K562 (cell line): ENCODE data around the gene PFDN2. TPM values are rescaled to one million over a fixed set of nuclear protein-coding genes. Genes with fewer than 3 reads are reported as not detected.

Experiments used
- ATF4 ChIP-seq: fragments of 450-650 bp; formaldehyde crosslinking; IDR thresholded peaks from 2 replicates; pipeline ENCODE4 v1.4.0; 2022; ENCODE audit warnings: mild to moderate bottlenecking, moderate library complexity
- BRD9 ChIP-seq: fragments of 450-650 bp; IDR thresholded peaks from 2 replicates; pipeline ENCODE4 v1.6.1; 2018; ENCODE audit warnings: low read depth; ENCODE audit not compliant: partially characterized antibody
- ELF1 ChIP-seq: fragments of 200-800 bp; sonication (Bioruptor generic); IDR thresholded peaks from 2 replicates; pipeline ENCODE4 v1.6.1; 2016; ENCODE audit warnings: missing genetic modification characterization, missing compliant biosample characterization
- ELF2 ChIP-seq: fragments of 250-450 bp; sonication (Bioruptor Pico); IDR thresholded peaks from 2 replicates; pipeline ENCODE4 v1.5.0; 2021; ENCODE audit warnings: mild to moderate bottlenecking
- FOSL1 ChIP-seq: fragments of 200-800 bp; sonication (Bioruptor generic); conservative IDR thresholded peaks from 2 replicates; pipeline ENCODE4 v1.6.1; 2016; ENCODE audit warnings: missing genetic modification characterization, missing compliant biosample characterization
- HNRNPL ChIP-seq: fragments of 200-400 bp; formaldehyde crosslinking; IDR thresholded peaks from 2 replicates; pipeline ENCODE4 v1.6.1; 2017; ENCODE audit warnings: low read depth, mild to moderate bottlenecking, low read length
- ILK ChIP-seq: fragments of 450-650 bp; IDR thresholded peaks from 2 replicates; pipeline ENCODE4 v1.6.1; 2016; ENCODE audit warnings: missing genetic modification characterization, low read depth, mild to moderate bottlenecking, missing compliant biosample characterization, moderate library complexity, borderline replicate concordance
- MYNN ChIP-seq, 2 experiments: sonication (generic); formaldehyde crosslinking in 1 of 2; IDR thresholded peaks; 2 replicates each; pipeline versions ENCODE4 v1.5.0 to v1.6.1; 2016 to 2020; ENCODE audit warnings: antibody characterized with exemption in 1 of 2, missing genetic modification reagents in 1 of 2
- RBBP5 ChIP-seq: fragments of 200-600 bp; sonication (generic); IDR thresholded peaks from 2 replicates; pipeline ENCODE4 v1.6.1; 2012; ENCODE audit warnings: borderline replicate concordance, mild to moderate bottlenecking, low read length, control low read depth, inconsistent platforms; ENCODE audit not compliant: insufficient read depth, poor library complexity, severe bottlenecking
- SAFB ChIP-seq: fragments of 200-400 bp; formaldehyde crosslinking; IDR thresholded peaks from 2 replicates; pipeline ENCODE4 v1.6.1; 2017; ENCODE audit warnings: low read depth, low read length, borderline replicate concordance
- SMAD3 ChIP-seq: fragments of 450-650 bp; formaldehyde crosslinking; conservative IDR thresholded peaks from 2 replicates; pipeline ENCODE4 v1.4.0; 2020; ENCODE audit warnings: mild to moderate bottlenecking
- SRSF9 ChIP-seq: fragments of 200-400 bp; formaldehyde crosslinking; IDR thresholded peaks from 2 replicates; pipeline ENCODE4 v1.6.1; 2017; ENCODE audit warnings: low read depth, low read length, borderline replicate concordance
- STAG1 ChIP-seq: sonication (generic); formaldehyde crosslinking; IDR thresholded peaks from 2 replicates; pipeline ENCODE4 v1.5.0; 2020; ENCODE audit warnings: missing genetic modification reagents, borderline replicate concordance
- ZBTB17 ChIP-seq: fragments of 450-650 bp; formaldehyde crosslinking; IDR thresholded peaks from 2 replicates; pipeline ENCODE4 v1.4.0; 2020; ENCODE audit warnings: mild to moderate bottlenecking
- ZBTB33 ChIP-seq: sonication (generic); formaldehyde crosslinking; IDR thresholded peaks from 2 replicates; pipeline ENCODE4 v1.8.1; 2023; ENCODE audit warnings: mild to moderate bottlenecking, missing genetic modification reagents
- ZBTB7A ChIP-seq: IDR thresholded peaks from 2 replicates; pipeline ENCODE4 v1.6.1; 2011; ENCODE audit warnings: low read depth, mild to moderate bottlenecking, low read length, moderate library complexity, borderline replicate concordance; ENCODE audit not compliant: control insufficient read depth
- ZNF24 ChIP-seq: fragments of 450-650 bp; IDR thresholded peaks from 2 replicates; pipeline ENCODE4 v1.6.1; 2016
- polyA plus RNA-seq, 8 experiments: library from polyadenylated mRNA; depleted of rRNA in 4 of 8; stranded (reverse) in 5 of 8; unstranded in 3 of 8; fragments of >200 nt; fragmentation: Nextera tagmentation in 2 of 8; fragmentation: Illumina TruSeq in 1 of 8; extraction: Ambion mirVana in 2 of 8; extraction: Trizol in 1 of 8; gene quantifications; 2 replicates each; pipeline versions ENCODE4 v1.2.1 to v1.2.3, GENCODE V29; 2011 to 2014; ENCODE audit warnings: inconsistent platforms in 1 of 8, missing spikeins in 1 of 8
- total RNA-seq, 7 experiments: library from RNA; depleted of rRNA in 6 of 7; stranded (reverse); fragments of >200 nt in 6 of 7; fragmentation: Illumina TruSeq in 2 of 7; extraction: Trizol in 2 of 7; gene quantifications; 2 replicates each; pipeline versions ENCODE4 v1.2.1 to v1.2.3, GENCODE V29; 2011 to 2021; ENCODE audit warnings: low replicate concordance in 1 of 7
- TF ChIP-seq, protein P1 (sequence below): fragments of 250-450 bp; sonication (Bioruptor Pico); IDR thresholded peaks from 2 replicates; pipeline ENCODE4 v1.8.0; 2022; ENCODE audit warnings: moderate library complexity, mild to moderate bottlenecking, inconsistent platforms
- TF ChIP-seq, protein P2 (sequence below): fragments of 250-450 bp; sonication (Bioruptor Pico); IDR thresholded peaks from 2 replicates; pipeline ENCODE4 v1.5.0; 2021
- TF ChIP-seq, protein P3 (sequence below): sonication (generic); formaldehyde crosslinking; IDR thresholded peaks from 2 replicates; pipeline ENCODE4 v1.9.0; 2022; ENCODE audit warnings: mild to moderate bottlenecking, missing genetic modification reagents
- TF ChIP-seq, protein P4 (sequence below): sonication (generic); IDR thresholded peaks from 2 replicates; pipeline ENCODE4 v1.6.1; 2016

The PFDN2 gene
- total and polyA plus RNA-seq, 9 of the 15 experiments (the other 6 are each of a cell fraction or from before 2014, with no cell fraction given): 50.2 to 361 (median 144) TPM

DNA sequence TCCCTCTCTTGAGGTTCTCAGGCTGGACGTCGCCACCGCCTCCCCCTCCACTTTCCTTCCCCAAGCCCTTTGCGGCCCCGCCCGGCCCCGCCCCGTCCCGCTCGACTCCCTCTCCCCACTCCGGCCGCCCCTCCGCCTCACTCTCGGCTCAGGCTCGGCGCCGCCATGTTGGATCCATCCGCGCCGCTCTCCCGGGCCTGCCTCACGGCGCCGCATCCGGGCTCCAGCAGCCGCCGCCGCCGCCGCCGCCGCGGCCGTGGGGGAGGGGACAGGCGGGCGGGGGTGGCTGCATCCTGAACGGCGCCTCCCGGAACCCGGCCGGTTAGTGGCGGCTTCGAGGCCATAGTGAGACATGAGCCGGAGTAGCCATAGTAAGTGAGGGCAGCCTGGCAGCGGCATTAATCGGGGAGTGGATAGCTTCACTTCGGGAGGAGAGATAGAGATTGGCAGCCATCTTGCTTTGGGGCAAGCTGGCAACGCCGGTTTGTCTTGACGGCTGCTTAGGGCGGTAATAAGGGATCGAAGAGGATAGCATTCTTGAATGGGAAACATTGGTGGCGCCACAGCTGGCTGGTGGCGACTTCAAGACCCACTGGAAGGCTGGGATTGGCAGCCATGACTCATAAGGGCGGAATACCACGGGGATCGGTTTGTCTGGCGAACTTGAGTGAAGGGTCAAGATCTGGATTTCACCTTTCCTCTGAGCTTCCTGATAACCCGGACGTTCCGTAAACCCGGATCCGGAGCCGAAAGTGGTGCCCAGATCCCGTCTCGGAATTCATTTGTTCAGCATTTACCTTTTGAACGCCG is 14.8 kb upstream of the PFDN2 start, which contains the start of gene DEDD (continued):
- TF ChIP-seq RBBP5 (peak; percentile 1), SMAD3 (CRISPR knock-in tag) (no peak), HNRNPL (no peak), SAFB (no peak), STAG1 (CRISPR knock-in tag) (no peak), SRSF9 (no peak), FOSL1 (tag) (peak; percentile 91), ELF2 (CRISPR knock-in tag) (peak; percentile 96), ZBTB7A (no peak), ATF4 (CRISPR knock-in tag) (no peak), ZNF24 (peak; percentile 82), ILK (tag) (no peak), ZBTB17 (CRISPR knock-in tag) (peak; percentile 82), ELF1 (tag) (peak; percentile 96), MYNN (IDR thresholded peaks at IDR 0.05) (peak; percentile 55; the same call in 1 of the 2 replicates), MYNN (CRISPR knock-in tag; IDR thresholded peaks at IDR 0.05) (no peak), ZBTB33 (CRISPR knock-in tag) (peak; percentile 62), BRD9 (peak; percentile 80)
- TF ChIP-seq, protein P1, sequence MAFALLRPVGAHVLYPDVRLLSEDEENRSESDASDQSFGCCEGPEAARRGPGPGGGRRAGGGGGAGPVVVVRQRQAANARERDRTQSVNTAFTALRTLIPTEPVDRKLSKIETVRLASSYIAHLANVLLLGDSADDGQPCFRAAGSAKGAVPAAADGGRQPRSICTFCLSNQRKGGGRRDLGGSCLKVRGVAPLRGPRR (CRISPR knock-in tag): no peak
- TF ChIP-seq, protein P2, sequence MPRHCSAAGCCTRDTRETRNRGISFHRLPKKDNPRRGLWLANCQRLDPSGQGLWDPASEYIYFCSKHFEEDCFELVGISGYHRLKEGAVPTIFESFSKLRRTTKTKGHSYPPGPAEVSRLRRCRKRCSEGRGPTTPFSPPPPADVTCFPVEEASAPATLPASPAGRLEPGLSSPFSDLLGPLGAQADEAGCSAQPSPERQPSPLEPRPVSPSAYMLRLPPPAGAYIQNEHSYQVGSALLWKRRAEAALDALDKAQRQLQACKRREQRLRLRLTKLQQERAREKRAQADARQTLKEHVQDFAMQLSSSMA (CRISPR knock-in tag): no peak
- TF ChIP-seq, protein P3, sequence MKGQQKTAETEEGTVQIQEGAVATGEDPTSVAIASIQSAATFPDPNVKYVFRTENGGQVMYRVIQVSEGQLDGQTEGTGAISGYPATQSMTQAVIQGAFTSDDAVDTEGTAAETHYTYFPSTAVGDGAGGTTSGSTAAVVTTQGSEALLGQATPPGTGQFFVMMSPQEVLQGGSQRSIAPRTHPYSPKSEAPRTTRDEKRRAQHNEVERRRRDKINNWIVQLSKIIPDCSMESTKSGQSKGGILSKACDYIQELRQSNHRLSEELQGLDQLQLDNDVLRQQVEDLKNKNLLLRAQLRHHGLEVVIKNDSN (CRISPR knock-in tag): no peak
- TF ChIP-seq, protein P4, sequence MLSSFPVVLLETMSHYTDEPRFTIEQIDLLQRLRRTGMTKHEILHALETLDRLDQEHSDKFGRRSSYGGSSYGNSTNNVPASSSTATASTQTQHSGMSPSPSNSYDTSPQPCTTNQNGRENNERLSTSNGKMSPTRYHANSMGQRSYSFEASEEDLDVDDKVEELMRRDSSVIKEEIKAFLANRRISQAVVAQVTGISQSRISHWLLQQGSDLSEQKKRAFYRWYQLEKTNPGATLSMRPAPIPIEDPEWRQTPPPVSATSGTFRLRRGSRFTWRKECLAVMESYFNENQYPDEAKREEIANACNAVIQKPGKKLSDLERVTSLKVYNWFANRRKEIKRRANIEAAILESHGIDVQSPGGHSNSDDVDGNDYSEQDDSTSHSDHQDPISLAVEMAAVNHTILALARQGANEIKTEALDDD: peak; percentile 27; the same call in 1 of the 2 replicates
